Activated T-cell treated with anti-CD3 and anti-CD28 coated beads, Interleukin-2, amount 50 U/mL, for 48 hours (primary cell): ENCODE data around the gene EP300.
"Not testable (repeated sequence)": the region's sequence is repeated elsewhere in the genome, so short reads cannot be mapped to it uniquely, and the experiment has no call there.

ENCODE experiments used
- DNase-seq, 2 experiments: peaks; one replicate each; pipeline ENCODE4 v3.0.0-alpha.2; 2020

The EP300 gene

DNA sequence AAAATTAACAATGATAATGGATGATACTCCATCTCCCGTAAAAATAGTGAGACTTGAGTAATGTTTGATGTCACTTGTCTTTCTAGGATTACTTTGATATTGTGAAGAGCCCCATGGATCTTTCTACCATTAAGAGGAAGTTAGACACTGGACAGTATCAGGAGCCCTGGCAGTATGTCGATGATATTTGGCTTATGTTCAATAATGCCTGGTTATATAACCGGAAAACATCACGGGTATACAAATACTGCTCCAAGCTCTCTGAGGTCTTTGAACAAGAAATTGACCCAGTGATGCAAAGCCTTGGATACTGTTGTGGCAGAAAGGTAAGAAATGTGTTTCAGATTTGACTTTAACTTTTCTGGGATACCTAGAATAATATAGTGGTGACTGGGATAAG, 64.7 kb downstream of the EP300 start:
- DNase-seq, result no peak

DNA sequence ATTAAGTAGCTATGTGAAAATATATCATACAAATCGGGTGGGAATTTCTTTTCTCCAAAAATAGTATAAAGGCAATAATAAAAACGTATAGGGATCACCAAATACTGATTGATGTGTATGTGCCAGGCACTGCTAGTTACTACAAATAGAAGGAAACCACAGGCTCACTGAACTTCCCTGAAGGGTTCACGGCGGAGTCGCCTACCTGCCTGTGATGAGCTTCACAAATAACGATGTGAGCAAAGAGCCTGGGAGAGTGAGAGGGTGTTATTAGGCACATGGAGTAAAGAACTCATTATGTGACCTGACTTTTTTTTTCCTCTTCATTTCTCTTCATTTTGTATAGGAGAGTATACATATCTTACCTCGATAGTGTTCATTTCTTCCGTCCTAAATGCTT, 76.8 kb downstream of the EP300 start:
- no peak for DNase-seq

DNA sequence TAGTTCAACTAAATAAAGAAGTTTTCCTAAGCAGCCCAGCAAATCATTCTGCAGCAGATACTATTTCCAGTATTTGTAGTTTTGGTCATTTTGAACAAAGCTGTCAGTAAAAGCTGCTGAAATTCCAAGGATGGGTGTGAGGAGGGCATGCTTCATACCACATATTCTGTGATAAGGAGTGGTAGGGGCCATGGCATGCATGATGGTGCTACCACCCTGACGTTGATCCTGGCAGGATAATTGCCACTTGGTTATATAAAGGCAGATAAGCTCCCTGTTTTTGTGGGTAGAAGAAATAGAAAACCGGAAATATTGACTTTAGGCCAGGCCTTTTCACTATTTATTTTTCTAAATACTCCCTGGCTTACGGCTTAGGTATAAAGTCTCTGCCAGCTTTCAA, 79.6 kb downstream of the EP300 start:
- DNase-seq, result no peak

DNA sequence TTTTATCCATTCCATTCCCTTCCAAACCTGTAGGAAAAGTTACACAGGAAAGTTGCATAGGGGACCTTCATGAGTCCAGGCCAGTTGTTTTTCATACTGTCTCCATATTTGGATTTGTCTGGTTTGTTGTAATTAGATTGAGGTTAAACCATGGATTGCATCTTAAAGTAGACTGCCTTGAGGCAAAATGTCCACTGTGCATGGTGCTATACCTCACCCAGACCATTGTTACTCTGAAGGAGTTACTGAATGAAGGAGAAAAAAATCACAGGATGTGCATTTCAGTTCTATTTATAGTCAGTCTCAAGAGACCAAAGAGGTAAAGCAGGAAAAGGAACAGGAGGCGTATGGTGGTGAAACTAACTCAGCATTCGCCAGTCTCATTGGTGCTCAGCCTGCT, 83.2 kb downstream of the EP300 start:
- no peak for DNase-seq

DNA sequence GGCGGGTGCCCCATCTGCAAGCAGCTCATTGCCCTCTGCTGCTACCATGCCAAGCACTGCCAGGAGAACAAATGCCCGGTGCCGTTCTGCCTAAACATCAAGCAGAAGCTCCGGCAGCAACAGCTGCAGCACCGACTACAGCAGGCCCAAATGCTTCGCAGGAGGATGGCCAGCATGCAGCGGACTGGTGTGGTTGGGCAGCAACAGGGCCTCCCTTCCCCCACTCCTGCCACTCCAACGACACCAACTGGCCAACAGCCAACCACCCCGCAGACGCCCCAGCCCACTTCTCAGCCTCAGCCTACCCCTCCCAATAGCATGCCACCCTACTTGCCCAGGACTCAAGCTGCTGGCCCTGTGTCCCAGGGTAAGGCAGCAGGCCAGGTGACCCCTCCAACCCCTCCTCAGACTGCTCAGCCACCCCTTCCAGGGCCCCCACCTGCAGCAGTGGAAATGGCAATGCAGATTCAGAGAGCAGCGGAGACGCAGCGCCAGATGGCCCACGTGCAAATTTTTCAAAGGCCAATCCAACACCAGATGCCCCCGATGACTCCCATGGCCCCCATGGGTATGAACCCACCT, 84.7 kb downstream of the EP300 start:
- DNase-seq, result no peak

DNA sequence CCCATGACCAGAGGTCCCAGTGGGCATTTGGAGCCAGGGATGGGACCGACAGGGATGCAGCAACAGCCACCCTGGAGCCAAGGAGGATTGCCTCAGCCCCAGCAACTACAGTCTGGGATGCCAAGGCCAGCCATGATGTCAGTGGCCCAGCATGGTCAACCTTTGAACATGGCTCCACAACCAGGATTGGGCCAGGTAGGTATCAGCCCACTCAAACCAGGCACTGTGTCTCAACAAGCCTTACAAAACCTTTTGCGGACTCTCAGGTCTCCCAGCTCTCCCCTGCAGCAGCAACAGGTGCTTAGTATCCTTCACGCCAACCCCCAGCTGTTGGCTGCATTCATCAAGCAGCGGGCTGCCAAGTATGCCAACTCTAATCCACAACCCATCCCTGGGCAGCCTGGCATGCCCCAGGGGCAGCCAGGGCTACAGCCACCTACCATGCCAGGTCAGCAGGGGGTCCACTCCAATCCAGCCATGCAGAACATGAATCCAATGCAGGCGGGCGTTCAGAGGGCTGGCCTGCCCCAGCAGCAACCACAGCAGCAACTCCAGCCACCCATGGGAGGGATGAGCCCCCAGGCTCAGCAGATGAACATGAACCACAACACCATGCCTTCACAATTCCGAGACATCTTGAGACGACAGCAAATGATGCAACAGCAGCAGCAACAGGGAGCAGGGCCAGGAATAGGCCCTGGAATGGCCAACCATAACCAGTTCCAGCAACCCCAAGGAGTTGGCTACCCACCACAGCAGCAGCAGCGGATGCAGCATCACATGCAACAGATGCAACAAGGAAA, 85.4 kb downstream of the EP300 start:
- no peak for DNase-seq

DNA sequence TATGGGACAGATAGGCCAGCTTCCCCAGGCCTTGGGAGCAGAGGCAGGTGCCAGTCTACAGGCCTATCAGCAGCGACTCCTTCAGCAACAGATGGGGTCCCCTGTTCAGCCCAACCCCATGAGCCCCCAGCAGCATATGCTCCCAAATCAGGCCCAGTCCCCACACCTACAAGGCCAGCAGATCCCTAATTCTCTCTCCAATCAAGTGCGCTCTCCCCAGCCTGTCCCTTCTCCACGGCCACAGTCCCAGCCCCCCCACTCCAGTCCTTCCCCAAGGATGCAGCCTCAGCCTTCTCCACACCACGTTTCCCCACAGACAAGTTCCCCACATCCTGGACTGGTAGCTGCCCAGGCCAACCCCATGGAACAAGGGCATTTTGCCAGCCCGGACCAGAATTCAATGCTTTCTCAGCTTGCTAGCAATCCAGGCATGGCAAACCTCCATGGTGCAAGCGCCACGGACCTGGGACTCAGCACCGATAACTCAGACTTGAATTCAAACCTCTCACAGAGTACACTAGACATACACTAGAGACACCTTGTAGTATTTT, 86.1 kb downstream of the EP300 start:
- DNase-seq, result no peak

DNA sequence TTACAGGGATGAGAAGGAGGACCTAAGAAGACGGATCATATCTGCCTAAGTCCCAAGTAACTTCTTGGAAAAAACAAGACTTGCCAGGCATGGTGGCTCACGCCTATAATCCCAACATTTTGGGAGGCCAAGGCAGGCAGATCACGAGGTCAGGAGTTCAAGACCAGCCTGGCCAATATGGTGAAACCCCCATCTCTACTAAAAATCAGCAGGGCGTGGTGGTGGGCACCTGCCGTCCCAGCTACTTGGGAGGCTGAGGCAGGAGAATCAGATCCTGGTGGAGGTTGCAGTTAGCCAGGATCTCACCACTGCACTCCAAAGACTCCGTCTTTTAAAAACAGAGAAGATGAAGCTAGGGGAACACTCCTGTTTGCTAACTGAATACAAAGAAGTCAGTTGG, 88.0 kb downstream of the EP300 start:
- DNase-seq, result not testable (repeated sequence)

DNA sequence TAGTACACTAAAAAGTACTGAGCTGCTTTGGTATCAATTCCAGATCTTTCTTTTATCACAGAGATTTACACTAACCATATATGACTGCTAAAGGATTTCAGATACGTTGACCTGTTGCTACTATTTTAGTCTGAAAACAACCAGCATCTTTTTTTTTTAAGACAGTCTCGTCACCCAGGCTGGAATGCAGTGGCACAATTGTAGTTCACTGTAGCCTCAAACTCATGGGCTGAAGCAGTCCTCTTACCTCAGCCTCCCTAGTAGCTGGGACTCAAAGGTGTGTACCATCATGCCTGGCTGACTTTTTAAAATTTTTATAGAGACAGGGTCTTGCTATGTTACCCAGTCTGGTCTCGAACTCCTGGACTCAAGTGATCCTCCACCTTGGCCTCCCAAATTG, 88.5 kb downstream of the EP300 start:
- DNase-seq, result no peak

DNA sequence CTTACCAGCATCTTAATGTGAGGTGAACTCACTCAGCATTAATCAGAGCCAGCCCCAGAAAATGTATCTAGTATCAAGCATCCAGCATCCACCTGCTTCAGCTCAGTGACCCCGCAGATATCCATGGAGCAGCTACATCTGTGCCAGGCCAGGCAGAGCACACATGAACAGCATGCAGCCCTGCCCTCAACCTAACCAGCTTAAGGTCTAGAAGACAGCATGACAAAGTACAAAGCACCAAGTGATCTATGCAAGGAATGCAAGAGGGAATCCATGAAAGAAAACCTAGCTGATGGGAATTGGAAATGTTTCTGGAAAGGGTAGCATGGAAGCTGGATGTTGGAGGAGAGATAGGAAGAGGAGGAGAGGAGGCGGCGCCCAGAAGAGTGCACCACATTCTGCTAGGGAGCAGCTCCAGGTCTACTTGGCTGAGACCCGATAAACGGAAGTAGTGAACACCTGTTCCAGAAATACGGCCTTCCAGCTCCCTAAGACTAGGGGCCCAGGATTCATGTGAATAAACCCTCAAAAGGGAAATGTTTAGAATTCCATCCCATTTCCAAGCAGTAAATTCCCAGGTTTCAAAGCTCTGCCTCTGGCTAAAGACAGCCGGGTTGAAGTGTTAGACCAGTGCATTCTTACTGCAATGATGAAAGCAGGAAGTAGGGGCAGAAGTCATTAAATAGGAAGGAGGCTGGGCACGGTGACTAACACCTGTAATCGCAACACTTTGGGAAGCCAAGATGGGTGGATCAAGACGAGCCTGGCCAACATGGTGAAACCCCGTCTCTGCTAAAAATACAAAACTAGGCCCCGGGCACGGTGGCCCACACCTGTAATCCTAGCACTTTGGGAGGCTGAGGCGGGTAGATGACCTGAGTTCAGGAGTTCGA, 89.2 kb downstream of the EP300 start:
- no peak for DNase-seq

DNA sequence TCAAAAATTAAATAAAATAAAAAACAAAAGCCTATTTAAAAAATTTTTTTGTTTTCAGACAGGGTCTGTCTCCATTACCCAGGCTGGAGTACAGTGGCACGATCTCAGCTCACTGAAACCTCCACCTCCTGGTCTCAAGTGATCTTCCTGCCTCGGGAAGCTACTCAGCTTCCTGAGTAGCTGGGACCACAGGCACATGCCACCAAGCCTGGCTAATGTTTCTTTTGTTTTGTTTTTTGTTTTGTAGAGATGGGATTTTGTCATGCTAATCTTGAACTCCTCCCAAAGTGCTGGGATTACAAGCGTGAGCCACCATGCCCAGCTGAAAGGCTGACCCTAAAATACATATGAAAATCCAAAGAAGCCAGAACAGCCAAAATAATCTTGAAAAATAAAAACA, 92.3 kb downstream of the EP300 start:
- DNase-seq, result no peak

DNA sequence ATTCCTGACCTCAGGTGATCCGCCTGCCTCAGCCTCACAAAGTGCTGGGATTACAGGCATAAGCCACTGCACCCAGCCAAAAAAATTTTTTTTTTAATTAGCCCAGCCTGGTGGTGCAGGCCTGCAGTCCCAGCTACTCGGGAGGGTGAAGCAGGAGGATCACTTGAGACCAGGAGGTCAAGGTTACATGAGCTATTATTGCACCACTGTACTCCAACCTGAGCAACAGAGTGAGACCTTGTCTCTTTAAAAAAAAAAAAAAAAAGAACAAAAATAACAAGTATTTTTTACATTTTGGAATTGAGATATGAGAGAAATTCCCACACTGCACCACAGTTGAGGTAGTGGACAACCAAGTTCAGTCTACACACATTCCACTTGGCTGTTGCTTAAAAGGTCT, 99.1 kb downstream of the EP300 start:
- no peak for DNase-seq

DNA sequence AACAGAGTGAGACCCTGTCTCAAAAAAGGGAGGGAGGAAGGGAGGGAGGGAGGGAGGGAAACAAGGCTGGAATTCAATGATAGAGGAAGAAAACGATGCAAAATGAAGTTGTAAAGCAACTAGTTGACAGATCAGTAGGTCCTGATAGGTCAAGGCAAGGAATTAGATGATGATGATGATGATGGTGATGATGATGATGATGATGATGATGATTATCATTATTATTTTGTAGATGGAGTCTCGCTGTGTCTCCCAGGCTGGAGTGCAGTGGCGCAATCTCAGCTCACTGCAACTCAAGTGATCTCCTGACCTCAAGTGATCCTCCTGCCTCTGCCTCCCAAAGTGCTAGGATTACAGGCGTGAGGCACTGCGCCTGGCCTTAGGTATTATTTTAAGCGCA, 101.4 kb downstream of the EP300 start:
- DNase-seq, result no peak

DNA sequence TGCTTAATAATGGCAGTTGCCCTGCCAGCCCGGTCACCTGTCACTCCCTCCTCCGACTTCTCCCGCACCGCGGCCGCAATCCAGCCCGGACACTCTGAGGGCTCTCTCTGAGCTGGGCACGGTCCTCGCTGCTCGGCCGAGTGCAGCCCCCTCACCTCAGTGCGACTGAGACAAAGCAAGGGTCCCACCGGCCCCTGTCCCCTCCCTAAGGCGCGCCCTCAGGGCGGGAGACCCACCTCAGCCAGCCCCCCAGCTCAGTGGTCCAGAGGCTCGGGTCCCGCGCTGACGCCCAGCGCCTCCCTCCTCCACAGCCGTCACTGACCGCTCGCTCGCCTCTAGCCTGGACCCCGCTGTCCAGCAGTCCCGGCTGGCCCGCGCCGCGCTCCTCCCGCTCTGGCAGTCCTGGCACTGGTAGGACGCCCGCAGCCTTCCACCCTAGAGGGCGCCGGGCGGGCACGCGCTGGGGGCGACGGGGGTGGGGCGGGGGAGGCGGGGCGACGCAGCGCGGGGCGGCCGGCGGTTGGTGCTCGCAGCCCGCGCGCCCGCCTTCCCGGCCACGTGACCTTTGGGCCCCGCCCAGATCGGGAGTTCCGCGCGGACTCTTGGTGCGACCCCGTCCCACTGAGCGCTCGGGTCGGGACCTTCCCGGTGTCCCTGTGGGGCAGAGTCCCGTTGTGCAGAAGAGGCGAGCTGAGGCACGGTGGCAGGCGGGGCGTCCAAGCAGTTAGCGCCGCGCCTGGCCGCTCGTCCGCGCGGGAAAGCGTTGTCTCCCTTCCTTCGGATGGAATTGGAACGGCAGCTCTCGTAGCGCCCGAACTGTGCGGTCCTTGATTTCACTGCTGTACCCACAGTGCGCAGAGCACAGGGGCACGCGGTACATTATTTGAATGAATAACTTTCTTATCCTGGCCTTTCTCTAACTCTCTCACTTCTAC, 104.9 kb downstream of the EP300 start:
- DNase-seq, result peak; percentile 90

DNA sequence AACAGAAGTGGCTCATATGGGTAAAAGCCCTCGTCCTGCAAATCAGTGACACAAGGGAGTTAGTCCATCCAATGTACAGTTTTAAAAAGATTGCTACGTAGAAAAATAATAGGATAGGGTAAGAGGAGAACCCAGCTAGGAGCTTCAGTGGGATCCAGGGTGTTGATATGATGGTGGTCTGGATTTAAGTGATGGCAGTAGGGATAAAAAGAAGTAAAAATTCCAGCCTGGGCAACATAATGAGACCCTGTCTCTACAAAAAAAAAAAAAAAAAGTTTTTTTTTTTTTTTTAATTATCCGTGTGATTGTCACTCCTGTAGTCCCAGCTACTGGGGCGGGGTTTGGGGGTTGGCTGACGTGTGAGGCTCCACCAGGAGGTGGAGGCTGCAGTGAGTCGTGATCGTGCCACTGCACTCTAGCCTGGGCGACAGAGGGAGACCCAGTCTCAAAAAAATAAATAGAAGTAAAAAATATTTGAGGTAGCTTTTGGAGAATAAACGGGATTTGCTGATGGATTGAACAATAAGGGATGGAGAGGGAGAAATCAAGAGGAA, 105.7 kb downstream of the EP300 start:
- DNase-seq, result peak; percentile 67 to 74

DNA sequence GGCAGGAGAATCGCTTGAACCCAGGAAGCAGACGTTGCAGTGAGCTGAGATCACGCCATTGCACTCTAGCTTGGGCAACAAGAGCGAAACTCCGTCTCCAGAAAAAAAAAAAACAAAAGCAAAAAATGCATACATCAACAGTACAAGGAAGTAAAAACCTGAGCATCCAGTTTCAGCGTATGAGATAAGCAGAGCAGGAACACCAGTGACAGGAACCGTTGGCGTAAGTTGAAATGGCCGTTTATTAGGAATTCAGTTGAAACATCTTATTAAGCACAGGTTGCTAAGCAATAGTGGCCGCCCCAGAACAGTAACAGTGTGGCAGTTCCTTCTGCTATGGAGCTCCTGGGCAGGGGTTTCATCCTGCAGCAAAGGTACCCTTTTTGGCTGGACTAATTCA, 108.7 kb downstream of the EP300 start:
- no peak for DNase-seq

DNA sequence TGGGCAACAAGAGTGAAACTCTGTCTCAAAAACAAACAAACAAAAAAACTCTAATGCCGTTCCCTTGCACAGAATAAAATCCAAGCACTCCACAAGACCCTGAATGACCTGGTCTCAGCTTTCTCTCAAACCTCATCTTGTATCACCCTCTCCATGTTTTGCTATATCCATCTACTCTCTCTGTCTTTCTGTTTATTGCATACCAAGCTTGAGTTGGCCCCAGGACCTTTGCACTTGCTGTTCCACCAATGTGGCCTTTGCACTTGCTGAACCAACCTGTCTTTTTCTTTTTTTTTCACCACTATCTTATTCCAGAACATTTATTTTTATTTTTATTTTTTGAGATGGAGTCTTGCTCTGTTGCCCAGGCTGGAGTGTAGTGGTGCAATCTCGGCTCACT, 110.7 kb downstream of the EP300 start:
- DNase-seq, result no peak

DNA sequence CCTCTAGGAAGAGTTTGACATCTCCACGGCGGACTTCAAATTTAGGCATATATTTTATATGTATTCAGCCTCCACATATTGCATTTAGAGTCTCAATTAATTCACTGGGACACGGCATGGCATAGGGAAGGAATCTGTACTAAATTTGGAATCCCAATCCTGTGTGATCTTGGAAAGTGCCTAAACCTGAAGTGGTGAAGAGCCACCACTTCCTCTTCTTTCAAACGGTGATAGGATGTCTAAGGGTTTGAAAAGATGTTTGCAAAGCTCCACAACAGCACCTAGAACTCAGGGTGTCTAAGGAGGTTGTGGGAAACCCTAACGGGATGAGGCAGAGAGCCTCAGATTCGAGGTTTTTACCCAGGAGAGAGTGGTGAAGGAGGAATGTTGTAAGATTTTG, 111.7 kb downstream of the EP300 start:
- DNase-seq, result no peak

DNA sequence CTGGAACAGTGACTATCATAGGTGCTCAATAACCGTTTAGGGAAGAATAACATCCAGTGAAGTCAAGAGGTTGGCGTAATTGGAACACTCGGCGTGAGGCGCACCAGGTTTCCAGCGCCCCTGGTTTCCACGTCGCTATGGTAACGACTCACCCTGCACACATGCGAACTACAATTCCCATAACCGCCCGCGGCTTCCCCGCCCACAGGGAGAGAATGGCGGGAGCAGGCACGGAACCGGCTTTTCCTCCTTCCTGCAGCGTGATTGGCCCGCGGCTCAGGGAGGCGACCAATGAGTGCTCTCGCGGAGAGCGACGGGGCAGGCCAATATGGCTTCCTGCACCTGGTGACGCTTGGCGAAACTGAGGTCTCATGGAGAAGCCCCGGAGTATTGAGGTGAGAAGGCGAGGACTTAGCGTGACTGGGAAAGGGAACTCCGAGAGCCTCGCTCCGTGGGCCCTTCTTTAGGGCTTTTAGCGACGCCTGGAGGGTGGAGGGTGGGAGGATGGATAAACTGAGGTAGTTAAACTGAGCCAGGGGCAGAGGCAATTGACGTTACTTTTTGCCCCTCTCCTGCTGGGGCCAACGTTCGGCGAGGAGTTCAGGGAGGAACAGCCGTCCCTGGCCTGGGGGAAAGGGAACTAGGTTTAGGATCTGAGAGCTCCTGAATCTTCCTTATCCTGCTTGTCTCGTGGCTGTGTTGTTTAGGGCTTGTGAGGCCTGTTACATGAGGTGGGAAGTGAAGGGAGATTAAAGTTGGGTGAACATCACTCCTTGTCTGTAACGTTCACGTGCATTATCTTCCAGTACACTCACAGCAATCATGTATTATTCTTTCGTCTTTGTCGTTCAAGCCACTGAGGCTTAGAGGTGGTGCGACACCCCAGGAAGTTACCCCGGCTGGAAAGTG, 112.9 kb downstream of the EP300 start, which contains the start of gene L3MBTL2:
L3MBTL2 (plus strand) TSS at position 321 of the 909 bp plus-strand sequence; CDS start at position 372, 51 bp downstream.
- DNase-seq, result peak; percentile 99

DNA sequence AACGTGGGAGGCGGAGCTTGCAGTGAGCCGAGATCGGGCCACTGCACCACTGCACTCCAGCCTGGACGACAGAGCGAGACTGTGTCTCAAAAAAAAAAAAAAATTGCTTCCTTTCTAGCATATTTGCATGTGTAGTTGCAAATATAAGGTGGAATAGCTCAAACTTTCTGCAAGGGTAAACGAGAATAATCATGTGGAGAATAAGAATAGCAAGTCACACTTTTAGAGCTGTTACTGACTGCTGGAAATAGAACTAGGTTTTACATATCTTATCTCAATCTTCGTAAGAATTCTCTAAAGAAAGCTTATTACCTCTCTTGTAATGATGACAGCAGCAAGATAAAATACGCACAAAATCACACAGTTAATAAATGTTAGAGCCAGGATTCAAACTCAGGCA, 114.3 kb downstream of the EP300 start:
- no peak for DNase-seq

DNA sequence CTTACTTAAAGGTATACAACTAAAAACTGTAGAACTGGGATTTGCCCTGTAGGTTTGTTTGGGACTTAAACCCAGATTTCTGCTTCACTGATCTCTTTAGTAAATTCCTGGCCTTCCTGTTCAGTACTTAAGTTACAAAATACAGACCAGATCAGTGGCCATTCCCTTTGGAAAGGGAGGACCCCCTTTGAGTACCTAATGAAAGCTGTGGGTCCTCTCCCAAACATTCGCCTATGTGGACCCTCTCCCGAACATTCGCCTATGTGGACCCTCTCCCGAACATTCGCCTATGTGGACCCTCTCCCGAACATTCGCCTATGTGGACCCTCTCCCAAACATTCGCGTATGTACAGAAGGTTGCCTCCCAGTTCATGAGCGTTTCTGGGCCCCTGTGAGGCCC, 123.0 kb downstream of the EP300 start:
- DNase-seq, result no peak
